SK-N-MC (cell line): ENCODE data around the gene DLEC1.

Experiments used
- EZH2 ChIP-seq: fragments of 200-600 bp; sonication (generic); IDR thresholded peaks from one replicate; pipeline ENCODE4 v1.6.1; 2017; ENCODE audit warnings: antibody characterized with exemption
- FOXP2 ChIP-seq: optimal IDR thresholded peaks from 2 replicates; pipeline ENCODE3; 2011; ENCODE audit warnings: mild to moderate bottlenecking, moderate library complexity; ENCODE audit not compliant: insufficient read depth; ENCODE audit errors: extremely low read length, control extremely low read depth
- POLR2AphosphoS5 ChIP-seq: IDR thresholded peaks from 2 replicates; pipeline ENCODE4 v1.6.1; 2012; ENCODE audit warnings: mild to moderate bottlenecking, low read depth, low read length, borderline replicate concordance

DNA sequence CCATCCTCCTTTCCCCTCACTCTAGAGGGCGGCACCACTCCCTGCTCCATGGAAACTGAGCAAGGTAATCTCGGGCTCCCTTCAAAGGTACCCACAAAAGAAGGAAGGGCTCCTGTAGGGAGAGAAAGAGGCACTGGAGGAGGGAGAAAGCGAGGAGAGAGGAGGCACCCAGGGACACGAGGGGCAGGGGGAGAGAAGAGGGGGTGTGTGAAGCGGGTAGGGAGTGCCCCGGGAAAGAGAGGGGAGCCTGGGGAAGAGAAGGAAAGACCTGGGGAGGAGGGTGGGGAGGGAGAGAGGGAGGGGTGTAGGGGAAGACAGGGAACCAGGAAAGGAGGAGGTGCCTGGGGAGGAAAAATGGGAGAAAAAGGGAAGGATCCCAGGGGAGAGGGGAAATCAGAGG, 47.9 kb upstream of the DLEC1 start:
- TF ChIP-seq EZH2: no peak
- no peak for TF ChIP-seq POLR2AphosphoS5
- no peak for TF ChIP-seq FOXP2
